Measurements from ENCODE around the gene GCC1. TPM values are rescaled to one million over a fixed set of nuclear protein-coding genes. Genes with fewer than 3 reads are reported as not detected.

The GCC1 gene
- total RNA-seq, 1 donor from 2014 or later: 17.4 TPM

- Mint-ChIP-seq H3K4me1 (ENCODE audit: low read depth) (peaks cover 20% of the 10 kb centered on the region), H3K4me3 (ENCODE audit: low read depth) (peak overlapping the region; percentile 92), H3K27me3 (no peaks in the 10 kb centered on the region), H3K9me3 (ENCODE audit: low read depth) (no peaks in the 10 kb centered on the region), H3K36me3 (ENCODE audit: insufficient read depth) (peaks cover 18% of the 10 kb centered on the region), H3K27ac (peak overlapping the region; percentile 40)
- DNase-seq (ENCODE audit: low spot score, unreplicated experiment): no peak
- TF ChIP-seq CTCF (IDR thresholded peaks at IDR 0.05; ENCODE audit: unreplicated experiment): no peak
These were observed 950 bp upstream of the GCC1 start for GRCh38 chr7:127586346-127586745.

DNA sequence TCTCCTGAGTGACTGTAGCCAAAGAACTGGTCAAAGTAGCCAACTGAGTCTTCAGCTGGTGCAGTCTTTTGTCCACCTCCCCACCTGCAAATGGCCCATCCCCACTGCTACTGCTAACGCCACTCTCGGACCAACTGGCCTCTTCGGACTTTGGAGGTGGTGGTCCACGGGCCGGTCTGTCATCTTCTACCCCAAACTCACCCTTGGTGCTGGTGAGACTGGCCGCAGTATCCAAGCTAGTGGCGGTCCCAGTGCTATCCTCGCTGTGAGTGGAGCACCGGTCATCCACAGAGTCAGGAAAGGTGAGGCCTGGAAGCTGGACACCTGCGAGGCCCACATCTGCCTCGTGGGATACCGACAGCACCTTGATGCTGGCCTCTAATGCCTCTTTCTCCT is 750 bp downstream of the GCC1 start:
- peak overlapping the region; percentile 92 for H3K4me3 Mint-ChIP-seq (ENCODE audit: low read depth)
- no peaks in the 10 kb centered on the region for H3K9me3 Mint-ChIP-seq (ENCODE audit: low read depth)
- H3K27me3 Mint-ChIP-seq: no peaks in the 10 kb centered on the region
- H3K27ac Mint-ChIP-seq: peak overlapping the region; percentile 91
- no peak for TF ChIP-seq CTCF (IDR thresholded peaks at IDR 0.05; ENCODE audit: unreplicated experiment)
- no peak for DNase-seq (ENCODE audit: low spot score, unreplicated experiment)
- peaks cover 12% of the 10 kb centered on the region for H3K36me3 Mint-ChIP-seq (ENCODE audit: insufficient read depth)
- H3K4me1 Mint-ChIP-seq (ENCODE audit: low read depth): peaks cover 18% of the 10 kb centered on the region

DNA sequence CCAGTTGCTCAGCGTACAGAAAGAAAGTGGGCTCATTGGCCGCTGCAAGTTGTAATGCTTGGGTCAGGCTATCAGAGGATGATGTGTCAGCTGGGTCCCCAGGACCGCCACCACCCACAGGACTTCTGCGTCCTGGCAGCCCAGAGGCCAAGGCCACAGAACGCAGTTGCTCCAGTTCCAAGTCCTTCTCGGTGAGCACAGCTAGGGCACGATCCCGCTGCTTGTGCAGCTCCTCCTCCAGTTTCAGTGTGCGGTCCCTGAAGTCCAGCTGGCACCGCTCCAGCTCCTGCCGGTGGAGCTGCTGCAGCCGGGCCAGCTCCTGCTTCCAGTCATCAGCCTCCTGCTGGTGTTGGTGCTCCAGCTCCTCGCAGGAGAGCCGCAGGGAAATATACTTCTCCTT is 3.0 kb downstream of the GCC1 start:
- no peak overlapping the region for H3K27ac Mint-ChIP-seq
- peaks cover 13% of the 10 kb centered on the region for H3K36me3 Mint-ChIP-seq (ENCODE audit: insufficient read depth)
- H3K4me3 Mint-ChIP-seq (ENCODE audit: low read depth): no peak overlapping the region
- no peak for DNase-seq (ENCODE audit: low spot score, unreplicated experiment)
- TF ChIP-seq CTCF (IDR thresholded peaks at IDR 0.05; ENCODE audit: unreplicated experiment): no peak
- peaks cover 14% of the 10 kb centered on the region for H3K4me1 Mint-ChIP-seq (ENCODE audit: low read depth)
- no peaks in the 10 kb centered on the region for H3K27me3 Mint-ChIP-seq
- no peaks in the 10 kb centered on the region for H3K9me3 Mint-ChIP-seq (ENCODE audit: low read depth)

DNA sequence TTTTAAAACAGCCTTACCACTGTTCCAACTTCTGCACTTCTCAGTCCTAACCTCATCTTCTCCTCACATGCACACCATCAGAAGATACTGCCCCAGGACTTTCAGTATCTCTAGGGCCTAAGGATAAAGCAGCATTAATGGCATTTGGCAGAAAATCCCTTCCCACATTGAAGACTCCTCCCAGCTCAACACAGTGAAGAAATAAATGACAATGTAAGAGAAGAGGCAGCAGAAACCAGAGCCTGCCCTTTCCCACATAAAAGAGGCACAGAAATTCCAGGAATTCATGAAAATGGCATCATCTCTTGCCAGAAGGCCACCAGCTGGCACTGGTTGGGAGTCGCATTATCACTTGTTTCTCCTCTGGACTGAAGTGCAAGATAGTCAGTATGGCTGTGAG is 3.7 kb downstream of the GCC1 start:
- DNase-seq (ENCODE audit: low spot score, unreplicated experiment): no peak
- H3K9me3 Mint-ChIP-seq (ENCODE audit: low read depth): no peaks in the 10 kb centered on the region
- H3K27ac Mint-ChIP-seq: no peak overlapping the region
- peaks cover 13% of the 10 kb centered on the region for H3K36me3 Mint-ChIP-seq (ENCODE audit: insufficient read depth)
- H3K4me3 Mint-ChIP-seq (ENCODE audit: low read depth): no peak overlapping the region
- TF ChIP-seq CTCF (IDR thresholded peaks at IDR 0.05; ENCODE audit: unreplicated experiment): no peak
- H3K27me3 Mint-ChIP-seq: no peaks in the 10 kb centered on the region
- H3K4me1 Mint-ChIP-seq (ENCODE audit: low read depth): peaks cover 14% of the 10 kb centered on the region

- Mint-ChIP-seq H3K4me1 (ENCODE audit: low read depth) (peaks cover 14% of the 10 kb centered on the region), H3K36me3 (ENCODE audit: insufficient read depth) (peaks cover 15% of the 10 kb centered on the region), H3K27ac (peak overlapping the region; percentile 16), H3K27me3 (no peaks in the 10 kb centered on the region), H3K9me3 (ENCODE audit: low read depth) (no peaks in the 10 kb centered on the region), H3K4me3 (ENCODE audit: low read depth) (no peak overlapping the region)
- no peak for TF ChIP-seq CTCF (IDR thresholded peaks at IDR 0.05; ENCODE audit: unreplicated experiment)
- DNase-seq (ENCODE audit: low spot score, unreplicated experiment): no peak
These were observed 4.8 kb downstream of the GCC1 start for GRCh38 chr7:127580612-127581011.
